Measurements from ENCODE around the gene KCNMB1. TPM values are rescaled to one million over a fixed set of nuclear protein-coding genes. Genes with fewer than 3 reads are reported as not detected.
"Not testable (repeated sequence)": the region's sequence is repeated elsewhere in the genome, so short reads cannot be mapped to it uniquely, and the experiment has no call there.

KCNMB1 gene
- total RNA-seq, 4 donors from 2014 or later, result 0.18 to 1.5 (median 0.81) TPM

DNA sequence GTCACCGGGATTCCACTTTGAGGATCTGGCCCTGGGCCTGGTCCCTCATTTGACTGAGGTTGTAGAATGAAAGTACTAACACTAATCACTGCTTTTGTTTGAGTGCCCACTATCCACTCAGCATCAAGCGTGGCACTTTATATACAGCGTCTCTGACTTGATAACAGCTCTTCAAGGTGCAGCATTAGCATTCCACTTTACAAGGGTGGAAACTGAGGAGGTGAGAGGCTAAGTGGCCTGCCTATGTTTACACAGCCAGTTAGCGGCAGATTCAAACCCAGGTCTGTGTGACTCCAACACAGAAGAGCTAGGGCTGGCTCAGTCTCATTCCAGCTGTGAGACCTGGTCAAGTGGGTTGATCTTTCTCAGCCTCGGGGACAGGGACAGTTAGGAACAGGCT is 5.9 kb downstream of the KCNMB1 start:
- no peaks in the 10 kb centered on the region for H3K4me1 ChIP-seq
- H3K27me3 ChIP-seq, result no peaks in the 10 kb centered on the region
- no peaks in the 10 kb centered on the region for H3K9me3 ChIP-seq
- no peaks in the 10 kb centered on the region for H3K36me3 ChIP-seq
- no peak for DNase-seq
- H3K4me3 ChIP-seq, result no peak overlapping the region
- no peak overlapping the region for H3K27ac ChIP-seq
- TF ChIP-seq, protein P1, sequence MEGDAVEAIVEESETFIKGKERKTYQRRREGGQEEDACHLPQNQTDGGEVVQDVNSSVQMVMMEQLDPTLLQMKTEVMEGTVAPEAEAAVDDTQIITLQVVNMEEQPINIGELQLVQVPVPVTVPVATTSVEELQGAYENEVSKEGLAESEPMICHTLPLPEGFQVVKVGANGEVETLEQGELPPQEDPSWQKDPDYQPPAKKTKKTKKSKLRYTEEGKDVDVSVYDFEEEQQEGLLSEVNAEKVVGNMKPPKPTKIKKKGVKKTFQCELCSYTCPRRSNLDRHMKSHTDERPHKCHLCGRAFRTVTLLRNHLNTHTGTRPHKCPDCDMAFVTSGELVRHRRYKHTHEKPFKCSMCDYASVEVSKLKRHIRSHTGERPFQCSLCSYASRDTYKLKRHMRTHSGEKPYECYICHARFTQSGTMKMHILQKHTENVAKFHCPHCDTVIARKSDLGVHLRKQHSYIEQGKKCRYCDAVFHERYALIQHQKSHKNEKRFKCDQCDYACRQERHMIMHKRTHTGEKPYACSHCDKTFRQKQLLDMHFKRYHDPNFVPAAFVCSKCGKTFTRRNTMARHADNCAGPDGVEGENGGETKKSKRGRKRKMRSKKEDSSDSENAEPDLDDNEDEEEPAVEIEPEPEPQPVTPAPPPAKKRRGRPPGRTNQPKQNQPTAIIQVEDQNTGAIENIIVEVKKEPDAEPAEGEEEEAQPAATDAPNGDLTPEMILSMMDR (IDR thresholded peaks at IDR 0.05), result no peak
- no peak for TF ChIP-seq POLR2A (IDR thresholded peaks at IDR 0.05)

DNA sequence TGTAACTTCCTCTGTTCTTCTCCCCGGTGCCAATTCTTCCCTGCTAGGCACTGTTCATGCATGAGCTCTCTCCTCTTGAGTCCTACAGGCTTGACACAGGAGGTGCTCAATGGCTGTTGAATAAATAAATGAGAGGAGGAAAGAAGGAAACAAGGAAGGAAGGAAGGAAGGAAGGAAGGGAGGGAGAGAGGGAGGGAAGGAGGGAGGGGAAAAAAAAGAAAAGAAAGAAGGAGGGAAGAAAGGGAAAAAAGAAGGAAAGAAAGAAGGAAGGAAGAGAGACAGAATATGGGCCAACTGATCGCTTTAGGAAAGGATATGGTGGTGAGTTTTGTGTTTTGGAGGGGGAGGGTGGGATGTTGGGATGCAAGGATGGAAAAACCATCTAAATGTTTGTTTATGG is 6.4 kb downstream of the KCNMB1 start:
- Histone ChIP-seq H3K4me1 (no peaks in the 10 kb centered on the region), H3K27ac (no peak overlapping the region), H3K9me3 (no peaks in the 10 kb centered on the region), H3K36me3 (no peaks in the 10 kb centered on the region), H3K4me3 (no peak overlapping the region), H3K27me3 (no peaks in the 10 kb centered on the region)
- TF ChIP-seq POLR2A (IDR thresholded peaks at IDR 0.05), result no peak
- TF ChIP-seq, protein P1 (IDR thresholded peaks at IDR 0.05), result no peak
- no peak for DNase-seq

DNA sequence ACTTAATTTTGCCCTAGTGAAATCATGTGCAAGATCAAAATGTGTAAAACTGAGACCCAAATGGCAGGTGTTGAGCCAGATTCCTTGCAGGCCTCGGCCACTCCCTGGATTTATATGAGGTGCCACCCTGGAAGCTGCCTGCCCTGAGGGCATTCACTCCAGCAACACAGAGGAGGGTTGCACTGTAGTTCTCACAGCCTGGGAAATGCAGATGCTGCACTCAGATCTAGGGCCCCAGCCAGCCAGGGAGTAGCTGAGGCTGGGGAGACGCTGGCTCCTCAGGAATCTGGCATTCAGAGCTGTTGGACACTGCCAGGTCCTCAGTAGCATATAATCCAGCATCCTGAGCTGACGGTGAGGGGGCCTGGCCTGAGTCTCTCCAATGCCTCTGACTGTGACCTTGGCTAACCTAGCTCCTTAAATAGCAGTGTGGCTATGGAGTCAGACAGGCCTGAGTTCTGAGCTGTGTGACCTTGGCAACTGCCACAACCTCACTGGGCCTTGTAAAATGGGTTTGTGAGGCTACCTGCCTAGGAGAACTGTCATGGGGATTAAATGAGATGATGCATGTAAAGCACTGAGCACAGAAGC is 8.7 kb downstream of the KCNMB1 start:
- H3K4me3 ChIP-seq, result no peak overlapping the region
- no peaks in the 10 kb centered on the region for H3K9me3 ChIP-seq
- no peaks in the 10 kb centered on the region for H3K36me3 ChIP-seq
- no peak for DNase-seq
- no peak for TF ChIP-seq POLR2A (IDR thresholded peaks at IDR 0.05)
- TF ChIP-seq, protein P1 (IDR thresholded peaks at IDR 0.05), result no peak
- H3K27ac ChIP-seq, result no peak overlapping the region
- H3K27me3 ChIP-seq, result no peaks in the 10 kb centered on the region
- H3K4me1 ChIP-seq, result no peaks in the 10 kb centered on the region

DNA sequence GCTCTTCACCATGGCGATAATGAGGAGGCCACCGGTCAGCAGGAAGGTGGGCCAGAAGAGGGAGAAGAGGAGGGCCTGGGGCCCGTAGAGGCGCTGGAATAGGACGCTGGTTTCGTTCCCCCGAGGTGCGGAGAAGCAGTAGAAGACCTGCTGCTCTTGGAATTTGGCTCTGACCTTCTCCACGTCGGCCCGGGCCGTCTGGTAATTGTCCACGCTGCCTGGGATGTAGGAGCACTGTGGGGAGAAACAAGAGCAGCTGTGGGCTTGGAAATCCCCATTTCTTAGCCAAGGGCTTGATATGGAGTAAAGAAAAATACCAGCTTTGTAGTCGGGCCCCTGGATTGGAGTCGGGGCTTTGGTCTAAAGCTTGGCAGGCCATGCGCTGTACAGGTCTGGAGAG is 10.4 kb downstream of the KCNMB1 start:
- no peak overlapping the region for H3K4me3 ChIP-seq
- H3K27me3 ChIP-seq, result no peaks in the 10 kb centered on the region
- TF ChIP-seq POLR2A (IDR thresholded peaks at IDR 0.05), result no peak
- TF ChIP-seq, protein P1 (IDR thresholded peaks at IDR 0.05), result no peak
- no peak for DNase-seq
- no peaks in the 10 kb centered on the region for H3K36me3 ChIP-seq
- H3K4me1 ChIP-seq, result no peaks in the 10 kb centered on the region
- H3K27ac ChIP-seq, result no peak overlapping the region
- H3K9me3 ChIP-seq, result no peaks in the 10 kb centered on the region

DNA sequence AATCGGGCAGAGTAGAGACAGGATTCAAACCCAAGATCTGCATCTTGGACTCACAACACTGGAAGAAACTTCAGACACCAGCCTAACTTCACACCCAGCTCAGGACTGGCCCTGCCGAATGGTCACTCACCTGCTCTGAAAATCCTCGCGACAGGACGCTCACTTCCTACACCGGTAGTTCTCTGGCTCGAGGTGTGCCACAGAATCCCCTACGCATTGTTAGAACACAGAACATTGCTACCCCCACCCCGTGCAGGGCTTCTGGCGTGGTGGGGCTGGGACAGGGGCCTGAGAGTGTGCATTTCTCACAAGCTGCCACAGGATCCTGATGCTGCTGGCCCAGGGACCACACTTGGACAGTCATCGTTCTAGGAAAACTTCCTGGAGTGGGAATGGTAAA is 12.1 kb downstream of the KCNMB1 start:
- H3K27me3 ChIP-seq, result no peaks in the 10 kb centered on the region
- H3K27ac ChIP-seq, result no peak overlapping the region
- no peaks in the 10 kb centered on the region for H3K4me1 ChIP-seq
- H3K36me3 ChIP-seq, result no peaks in the 10 kb centered on the region
- TF ChIP-seq, protein P1 (IDR thresholded peaks at IDR 0.05), result no peak
- no peak for TF ChIP-seq POLR2A (IDR thresholded peaks at IDR 0.05)
- no peak for DNase-seq
- no peak overlapping the region for H3K4me3 ChIP-seq
- H3K9me3 ChIP-seq, result no peaks in the 10 kb centered on the region

DNA sequence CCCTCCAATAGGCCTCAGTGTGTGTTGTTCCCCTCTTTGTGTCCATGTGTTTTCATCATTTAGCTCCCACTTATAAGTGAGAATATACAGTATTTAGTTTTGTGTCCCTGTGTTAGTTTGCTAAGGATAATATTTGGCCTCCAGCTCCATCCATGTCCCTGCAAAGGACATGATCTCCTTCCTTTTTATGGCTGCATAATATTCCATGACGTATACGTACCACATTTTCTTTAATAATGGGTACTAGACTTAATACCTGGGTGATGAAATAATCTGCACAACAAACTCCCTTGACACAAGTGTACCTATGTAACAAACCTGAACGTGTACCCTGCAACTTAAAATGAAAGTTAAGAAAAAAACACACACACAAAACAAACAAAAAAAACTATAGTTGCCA is 12.6 kb downstream of the KCNMB1 start:
- not testable (repeated sequence) for H3K27ac ChIP-seq, H3K4me1 ChIP-seq, H3K9me3 ChIP-seq, H3K4me3 ChIP-seq, H3K36me3 ChIP-seq, DNase-seq, H3K27me3 ChIP-seq
